Mesenchymal stem cell (in vitro differentiated cells and primary cell): ENCODE measurements around the gene FBXW11.

ENCODE experiments used
- DNase-seq: peaks from one replicate; pipeline ENCODE4 v3.0.0-alpha.2; 2013
- H2AFZ ChIP-seq: one replicate; pipeline ENCODE4 v1.6.1; 2013; ENCODE audit warnings: low read depth, mild to moderate bottlenecking, control low read depth, inconsistent platforms, low read length, moderate library complexity
- H2AK5ac ChIP-seq: 2 replicates; pipeline ENCODE4 v1.6.1; 2013; ENCODE audit warnings: low read length, moderate library complexity, mild to moderate bottlenecking, inconsistent platforms; ENCODE audit not compliant: severe bottlenecking
- H2BK120ac ChIP-seq: one replicate; pipeline ENCODE4 v1.6.1; 2013; ENCODE audit warnings: low read depth, mild to moderate bottlenecking, inconsistent platforms, low read length, moderate library complexity
- H2BK12ac ChIP-seq, 2 experiments: one replicate each; pipeline ENCODE4 v1.6.1; 2013; ENCODE audit warnings: inconsistent platforms in 2 of 2, low read length in 2 of 2, mild to moderate bottlenecking in 2 of 2, moderate library complexity in 2 of 2, control low read depth in 1 of 2
- H2BK15ac ChIP-seq: one replicate; pipeline ENCODE4 v1.6.1; 2013; ENCODE audit warnings: mild to moderate bottlenecking, low read depth, inconsistent platforms; ENCODE audit not compliant: poor library complexity, severe bottlenecking
- H2BK5ac ChIP-seq: 2 replicates; pipeline ENCODE4 v1.6.1; 2013; ENCODE audit warnings: low read depth, mild to moderate bottlenecking, low read length, control low read depth, inconsistent platforms; ENCODE audit not compliant: poor library complexity, severe bottlenecking
- H3K14ac ChIP-seq, 2 experiments: one replicate each; pipeline ENCODE4 v1.6.1; 2013; ENCODE audit warnings: inconsistent platforms in 2 of 2, low read length in 2 of 2, control low read depth in 1 of 2, mild to moderate bottlenecking in 1 of 2, moderate library complexity in 1 of 2
- H3K18ac ChIP-seq, 2 experiments: one replicate each; pipeline ENCODE4 v1.6.1; 2013; ENCODE audit warnings: inconsistent platforms in 2 of 2, low read length in 2 of 2, control low read depth in 1 of 2, low read depth in 1 of 2, mild to moderate bottlenecking in 1 of 2
- H3K23ac ChIP-seq, 2 experiments: one replicate each; pipeline ENCODE4 v1.6.1; 2013; ENCODE audit warnings: inconsistent platforms in 2 of 2, low read length in 2 of 2, mild to moderate bottlenecking in 2 of 2, moderate library complexity in 2 of 2, control low read depth in 1 of 2
- H3K27ac ChIP-seq: 2 replicates; pipeline ENCODE4 v1.5.1; 2013; ENCODE audit warnings: mild to moderate bottlenecking, moderate library complexity, low read length, control low read depth, inconsistent platforms; ENCODE audit not compliant: poor library complexity, severe bottlenecking
- H3K27me3 ChIP-seq, 2 experiments: 2 replicates each; pipeline versions ENCODE4 v1.6.1 to v1.7.0; 2013; ENCODE audit warnings: low read length in 2 of 2, mild to moderate bottlenecking in 2 of 2, moderate library complexity in 2 of 2, control low read depth in 1 of 2, inconsistent platforms in 1 of 2; ENCODE audit not compliant: control insufficient read depth in 1 of 2, insufficient read depth in 1 of 2
- H3K36me3 ChIP-seq, 2 experiments: 2 replicates each; pipeline versions ENCODE4 v1.6.1 to v1.7.0; 2013; ENCODE audit warnings: low read length in 2 of 2, control low read depth in 1 of 2, inconsistent platforms in 1 of 2, low read depth in 1 of 2, mild to moderate bottlenecking in 1 of 2; ENCODE audit not compliant: insufficient read depth in 2 of 2, control insufficient read depth in 1 of 2
- H3K4ac ChIP-seq, 2 experiments: one replicate each; pipeline ENCODE4 v1.6.1; 2013; ENCODE audit warnings: inconsistent platforms in 2 of 2, low read length in 2 of 2, mild to moderate bottlenecking in 2 of 2, moderate library complexity in 2 of 2, control low read depth in 1 of 2, low read depth in 1 of 2
- H3K4me1 ChIP-seq: 2 replicates; pipeline ENCODE4 v1.6.1; 2013; ENCODE audit warnings: low read depth, low read length, control low read depth; ENCODE audit not compliant: control insufficient read depth, insufficient read depth
- H3K4me2 ChIP-seq: 2 replicates; pipeline ENCODE4 v1.6.1; 2013; ENCODE audit warnings: low read length, mild to moderate bottlenecking, inconsistent platforms; ENCODE audit not compliant: poor library complexity, severe bottlenecking
- H3K4me3 ChIP-seq, 2 experiments: 2 replicates each; pipeline versions ENCODE4 v1.5.1 to v1.7.0; 2013; ENCODE audit warnings: low read length in 2 of 2, mild to moderate bottlenecking in 2 of 2, control low read depth in 1 of 2, low read depth in 1 of 2; ENCODE audit not compliant: insufficient read depth in 1 of 2
- H3K79me1 ChIP-seq: replicated peaks from 2 replicates; pipeline ENCODE4 v1.6.1; 2013; ENCODE audit warnings: mild to moderate bottlenecking, control low read depth, low read length, inconsistent platforms; ENCODE audit not compliant: poor library complexity, severe bottlenecking
- H3K9ac ChIP-seq: 2 replicates; pipeline ENCODE4 v1.7.0; 2013; ENCODE audit warnings: mild to moderate bottlenecking, low read length, moderate library complexity
- H3K9me3 ChIP-seq: 2 replicates; pipeline ENCODE4 v1.7.0; 2013; ENCODE audit warnings: mild to moderate bottlenecking, low read length; ENCODE audit not compliant: control insufficient read depth
- H4K8ac ChIP-seq: one replicate; pipeline ENCODE4 v1.6.1; 2013; ENCODE audit warnings: inconsistent platforms, mild to moderate bottlenecking, low read length, moderate library complexity
- H4K91ac ChIP-seq: one replicate; pipeline ENCODE4 v1.6.1; 2013; ENCODE audit warnings: mild to moderate bottlenecking, low read length, inconsistent platforms
- whole genome bisulfite sequencing: methylation state at CpG from one replicate; pipeline ENCODE4 v1.1.7; 2013; ENCODE audit warnings: mixed read lengths; 5-methylcytosine and 5-hydroxymethylcytosine counted together

FBXW11 gene

DNA sequence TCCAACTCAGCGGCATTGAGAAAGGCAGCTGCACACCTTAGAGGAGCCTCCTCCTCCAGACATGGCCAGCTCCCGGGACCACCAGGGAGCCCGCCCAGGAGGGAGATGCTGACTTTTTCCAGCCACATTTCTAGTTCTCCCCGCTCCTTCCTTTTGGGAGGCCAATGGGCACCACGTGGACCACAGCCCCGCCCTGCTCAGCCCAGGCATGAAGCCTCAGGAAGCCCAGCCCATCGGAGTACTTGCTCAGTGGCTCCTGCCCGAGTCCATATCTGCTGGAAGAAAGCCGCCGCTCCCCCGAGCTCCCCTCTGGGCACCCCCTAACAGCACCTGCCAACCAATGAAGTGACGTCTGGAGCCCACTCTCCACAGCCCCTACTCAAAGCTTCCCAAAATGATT, 168.4 kb downstream of the FBXW11 start:
- H2BK12ac ChIP-seq: no peak overlapping the region

DNA sequence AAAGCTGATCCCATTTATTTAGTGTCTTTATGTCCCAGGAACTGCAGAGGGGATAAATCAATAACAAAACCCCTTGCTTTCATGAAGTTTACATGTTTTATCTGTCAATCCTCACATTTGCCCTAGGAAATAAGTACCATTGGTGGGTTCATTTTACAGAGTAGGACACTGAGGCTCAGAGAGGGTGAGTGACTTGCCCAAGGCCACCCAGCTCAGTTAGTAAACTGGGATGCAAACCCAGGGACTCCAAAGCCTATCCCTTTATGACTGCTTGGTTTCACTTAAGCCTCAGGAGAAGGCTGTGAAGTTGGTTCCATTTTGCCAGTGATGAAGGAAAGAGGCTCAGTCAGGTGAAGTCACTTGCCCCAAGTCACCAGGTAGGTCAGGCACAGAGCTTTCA, 168.9 kb downstream of the FBXW11 start:
- Histone ChIP-seq H4K91ac (no peak overlapping the region), H3K36me3 (no peaks in the 10 kb centered on the region), H2BK12ac (no peak overlapping the region), H2BK120ac (no peak overlapping the region), H2BK15ac (no peak overlapping the region), H3K18ac (no peak overlapping the region), H2AK5ac (no peak overlapping the region), H3K14ac (no peak overlapping the region), H3K4me3 (no peak overlapping the region), H3K4me1 (no peaks in the 10 kb centered on the region), H3K4ac (no peak overlapping the region), H2AFZ (no peak overlapping the region), H3K27me3 (peaks cover 3 to 8% of the 10 kb centered on the region in 2 experiments), H3K27ac (no peak overlapping the region), H3K4me2 (no peak overlapping the region), H3K23ac (no peak overlapping the region), H3K9me3 (peaks cover 12% of the 10 kb centered on the region), H3K9ac (no peak overlapping the region), H4K8ac (no peak overlapping the region), H3K79me1 (no peaks in the 10 kb centered on the region), H2BK5ac (no peak overlapping the region)
- DNase-seq: no peak

More for the DNA sequence above, 168.4 kb downstream of the FBXW11 start:
- Histone ChIP-seq H2BK15ac (no peak overlapping the region), H2AFZ (no peak overlapping the region), H3K27ac (no peak overlapping the region), H2BK5ac (no peak overlapping the region), H3K18ac (no peak overlapping the region), H3K4me3 (no peak overlapping the region), H3K14ac (no peak overlapping the region), H2AK5ac (no peak overlapping the region), H3K23ac (no peak overlapping the region), H3K79me1 (no peaks in the 10 kb centered on the region), H3K4me2 (no peak overlapping the region), H3K4me1 (no peaks in the 10 kb centered on the region), H4K91ac (no peak overlapping the region), H3K9me3 (peaks cover 7% of the 10 kb centered on the region), H3K36me3 (no peaks in the 10 kb centered on the region), H2BK120ac (no peak overlapping the region), H4K8ac (no peak overlapping the region), H3K4ac (no peak overlapping the region), H3K27me3 (peaks cover 3 to 8% of the 10 kb centered on the region in 2 experiments), H3K9ac (no peak overlapping the region)
- DNase-seq: no peak
- 84% methylated on average over 11 of the region's 12 CpGs for WGBS

DNA sequence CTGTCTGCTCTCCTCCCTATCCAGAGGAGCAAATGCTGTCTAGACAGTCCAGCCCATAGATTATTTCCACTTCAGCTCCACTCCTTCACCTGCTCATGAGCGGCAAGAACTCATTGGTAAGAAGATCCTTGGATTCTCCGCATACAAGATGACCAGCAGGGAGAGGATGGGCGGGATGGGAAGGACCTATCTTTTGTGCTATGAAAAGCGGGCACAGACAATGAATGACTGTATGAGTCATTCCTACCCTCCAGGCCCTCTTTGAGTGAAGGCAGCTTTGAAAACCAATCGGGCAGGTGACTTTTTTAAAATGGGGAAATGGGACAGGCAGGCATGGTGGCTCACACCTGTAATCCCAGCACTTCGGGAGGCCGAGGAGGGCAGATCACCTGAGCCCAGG, 171.4 kb downstream of the FBXW11 start:
- H3K9me3 ChIP-seq: peaks cover 27% of the 10 kb centered on the region
- no peak overlapping the region for H2BK12ac ChIP-seq
- H3K4me1 ChIP-seq: no peaks in the 10 kb centered on the region
- no peak overlapping the region for H2BK15ac ChIP-seq
- H3K27ac ChIP-seq: no peak overlapping the region
- DNase-seq: no peak
- H4K91ac ChIP-seq: no peak overlapping the region
- no peak overlapping the region for H3K4ac ChIP-seq
- H2AK5ac ChIP-seq: no peak overlapping the region
- no peak overlapping the region for H2BK120ac ChIP-seq
- no peak overlapping the region for H2BK5ac ChIP-seq
- H2AFZ ChIP-seq: no peak overlapping the region
- 80% methylated on average over 7 of the region's 7 CpGs for WGBS
- no peak overlapping the region for H3K14ac ChIP-seq
- H3K27me3 ChIP-seq: peaks cover 3 to 8% of the 10 kb centered on the region in 2 experiments
- H3K18ac ChIP-seq: no peak overlapping the region
- H3K36me3 ChIP-seq: no peaks in the 10 kb centered on the region
- no peak overlapping the region for H3K9ac ChIP-seq
- no peak overlapping the region for H3K23ac ChIP-seq
- H4K8ac ChIP-seq: no peak overlapping the region
- no peaks in the 10 kb centered on the region for H3K79me1 ChIP-seq
- no peak overlapping the region for H3K4me3 ChIP-seq
- no peak overlapping the region for H3K4me2 ChIP-seq

- peaks cover 3 to 8% of the 10 kb centered on the region in 2 experiments for H3K27me3 ChIP-seq
- no peak overlapping the region for H3K27ac ChIP-seq
- no peak overlapping the region for H4K91ac ChIP-seq
- H4K8ac ChIP-seq: no peak overlapping the region
- no peak overlapping the region for H2BK12ac ChIP-seq
- WGBS: no CpG with 5 or more reads among the region's 2 CpGs
- peaks cover 34% of the 10 kb centered on the region for H3K9me3 ChIP-seq
- no peak for DNase-seq
- H3K79me1 ChIP-seq: no peaks in the 10 kb centered on the region
- H3K4me1 ChIP-seq: no peaks in the 10 kb centered on the region
- no peaks in the 10 kb centered on the region for H3K36me3 ChIP-seq
- H2BK5ac ChIP-seq: no peak overlapping the region
- H3K4me2 ChIP-seq: no peak overlapping the region
- no peak overlapping the region for H3K23ac ChIP-seq
- H2BK15ac ChIP-seq: no peak overlapping the region
- H3K4me3 ChIP-seq: no peak overlapping the region
- no peak overlapping the region for H3K14ac ChIP-seq
- H2AK5ac ChIP-seq: no peak overlapping the region
- H2AFZ ChIP-seq: no peak overlapping the region
- H3K9ac ChIP-seq: no peak overlapping the region
- no peak overlapping the region for H2BK120ac ChIP-seq
- no peak overlapping the region for H3K4ac ChIP-seq
- no peak overlapping the region for H3K18ac ChIP-seq
Observed at GRCh38 chr5:171834461-171834860, 172.0 kb downstream of the FBXW11 start.
